ENCODE measurements around the gene TAPT1. TPM values are rescaled to one million over a fixed set of nuclear protein-coding genes. Genes with fewer than 3 reads are reported as not detected.

TAPT1 gene
- total RNA-seq, 1 donor from 2014 or later = 39.6 TPM

GRCh38 chr4:16111533-16111932, 114.7 kb downstream of the TAPT1 start:
- ATAC-seq = no peak
- no peak for DNase-seq (ENCODE audit: low spot score)

GRCh38 chr4:16110661-16111290, 115.5 kb downstream of the TAPT1 start:
- no peak for DNase-seq (ENCODE audit: low spot score)
- no peak for ATAC-seq

Other genes starting within 250 kb of the TAPT1 start
- gene PROM1, start 142.4 kb downstream of the TAPT1 start, total RNA-seq = 1.3 TPM

Measured in left lobe of liver (tissue), 2 donors.